ENCODE measurements around the gene C19orf12.
"Not testable (repeated sequence)": the region's sequence is repeated elsewhere in the genome, so short reads cannot be mapped to it uniquely, and the experiment has no call there.

C19orf12 gene

DNA sequence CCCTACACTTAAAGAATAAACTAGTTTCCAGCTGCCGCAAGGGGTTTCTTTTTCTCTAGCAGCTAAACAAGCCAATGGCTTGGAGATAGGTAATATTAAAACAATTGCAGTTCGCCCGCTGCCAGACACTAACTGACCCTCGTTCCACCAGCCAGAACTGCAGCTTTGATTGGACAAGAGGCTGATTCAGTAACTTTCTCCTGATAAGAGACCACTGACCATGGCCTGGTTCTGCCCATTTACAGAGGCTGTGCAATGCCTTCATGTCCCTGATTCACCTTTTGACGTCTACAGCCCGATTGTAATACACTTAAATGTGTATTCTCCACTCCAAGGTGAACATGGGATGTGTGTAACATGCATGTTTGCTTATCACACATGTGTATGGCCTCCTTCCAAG is 12.8 kb upstream of the C19orf12 start:
- DNase-seq, result no peak

DNA sequence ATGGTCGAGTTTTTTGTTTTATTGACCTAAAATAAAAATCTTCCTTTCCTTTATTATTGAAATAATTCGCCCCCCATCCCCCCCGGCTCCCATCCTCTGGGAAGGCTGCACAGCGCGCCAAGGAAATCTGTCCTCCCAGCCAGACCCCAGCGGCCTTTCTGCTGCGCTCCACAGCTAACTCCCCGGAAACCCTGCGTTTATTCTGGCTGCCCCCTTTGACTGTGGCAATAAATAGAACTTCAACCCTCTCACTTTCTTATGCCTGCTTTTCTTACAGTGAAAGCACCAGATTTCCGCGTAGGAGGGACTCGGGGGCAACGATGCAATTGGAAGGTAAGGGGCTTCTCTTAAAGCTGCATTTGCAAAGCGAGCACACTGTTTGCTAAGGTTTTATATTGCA is 9.7 kb upstream of the C19orf12 start:
- no peak for DNase-seq

- peak in 2 of 4 experiments; percentile 5 to 31 for DNase-seq
Observed at GRCh38 chr19:29724102-29724641, 9.1 kb upstream of the C19orf12 start.

DNA sequence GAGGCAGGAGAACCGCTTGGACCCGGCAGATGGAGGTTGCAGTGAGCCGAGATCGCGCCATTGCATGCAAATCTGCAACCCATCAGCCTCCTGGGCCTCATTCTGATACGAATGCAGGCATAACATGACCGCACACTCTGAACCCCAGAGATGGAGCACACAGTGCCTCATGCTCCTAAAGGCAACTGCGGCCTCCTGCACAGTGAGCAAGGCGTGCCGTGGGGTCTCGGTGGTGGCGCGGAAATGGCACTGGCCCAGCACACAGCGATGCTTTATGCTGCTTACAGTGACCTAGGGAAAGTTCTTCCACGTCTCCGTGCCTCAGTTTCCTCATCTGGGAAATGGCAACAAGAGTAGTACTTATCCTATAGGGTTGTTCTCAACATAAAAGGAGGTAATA is 2.0 kb upstream of the C19orf12 start:
- no peak for DNase-seq

- DNase-seq, result peak in 2 of 4 experiments; percentile 14 to 62
Observed at GRCh38 chr19:29715701-29716581, 880 bp upstream of the C19orf12 start.

DNA sequence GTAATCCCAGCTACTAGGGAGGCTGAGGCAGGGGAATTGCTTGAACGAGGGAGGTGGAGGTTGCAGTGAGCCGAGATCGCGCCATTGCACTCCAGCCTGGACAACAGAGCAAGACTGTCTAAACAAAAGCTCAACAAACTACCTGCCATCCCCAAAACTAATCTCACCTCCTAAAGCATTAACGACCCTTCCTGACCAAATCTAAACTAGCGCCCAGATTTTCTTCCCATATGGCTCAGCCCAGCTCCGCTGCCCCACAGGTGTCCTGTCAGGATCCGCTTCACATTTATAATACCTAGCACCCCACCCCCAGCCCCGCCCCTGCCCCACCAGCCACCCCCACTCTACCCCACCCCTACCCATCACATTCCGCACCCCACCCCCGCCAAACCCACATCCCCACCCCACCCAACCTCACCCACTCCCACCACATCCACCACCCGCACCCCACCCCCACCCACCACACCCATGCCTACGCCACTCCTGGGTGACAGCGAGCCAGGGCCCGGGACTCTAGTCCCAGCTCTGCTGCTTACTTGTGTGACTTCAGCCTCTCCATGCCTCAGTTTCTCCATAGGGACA is 599 bp downstream of the C19orf12 start:
- DNase-seq, result peak in 1 of 4 experiments; percentile 17

GRCh38 chr19:29712744-29713516 is 2.1 kb downstream of the C19orf12 start:
- DNase-seq, result no peak

DNA sequence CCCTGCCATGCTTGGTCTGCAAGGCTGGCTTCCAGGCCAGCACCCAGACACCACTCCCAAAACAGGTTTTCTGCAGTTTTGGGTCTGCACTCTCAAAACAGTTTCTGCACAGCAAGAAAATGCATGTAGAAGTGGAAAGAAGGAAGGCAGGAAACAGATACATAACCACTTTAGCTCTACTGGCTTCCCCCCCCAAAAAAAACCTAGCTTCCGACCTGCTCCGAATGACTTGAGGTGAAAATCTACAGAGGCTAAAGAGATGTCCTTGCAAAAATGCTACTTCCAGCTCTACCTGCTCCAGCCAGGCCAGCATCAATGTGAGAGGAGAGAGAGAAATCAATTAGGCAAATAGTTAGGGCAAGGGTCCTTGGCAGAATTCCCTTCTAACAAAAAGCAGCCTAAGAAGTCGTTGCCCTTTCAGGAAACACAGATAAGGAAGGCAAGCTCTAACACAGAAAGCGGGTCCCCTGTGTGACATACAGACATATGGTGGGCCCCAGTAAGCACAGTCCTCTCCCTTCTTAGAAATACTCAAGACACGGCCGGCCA is 3.4 kb downstream of the C19orf12 start:
- DNase-seq, result no peak

GRCh38 chr19:29709440-29709798 is 5.6 kb downstream of the C19orf12 start:
- DNase-seq, result not testable (repeated sequence)

DNA sequence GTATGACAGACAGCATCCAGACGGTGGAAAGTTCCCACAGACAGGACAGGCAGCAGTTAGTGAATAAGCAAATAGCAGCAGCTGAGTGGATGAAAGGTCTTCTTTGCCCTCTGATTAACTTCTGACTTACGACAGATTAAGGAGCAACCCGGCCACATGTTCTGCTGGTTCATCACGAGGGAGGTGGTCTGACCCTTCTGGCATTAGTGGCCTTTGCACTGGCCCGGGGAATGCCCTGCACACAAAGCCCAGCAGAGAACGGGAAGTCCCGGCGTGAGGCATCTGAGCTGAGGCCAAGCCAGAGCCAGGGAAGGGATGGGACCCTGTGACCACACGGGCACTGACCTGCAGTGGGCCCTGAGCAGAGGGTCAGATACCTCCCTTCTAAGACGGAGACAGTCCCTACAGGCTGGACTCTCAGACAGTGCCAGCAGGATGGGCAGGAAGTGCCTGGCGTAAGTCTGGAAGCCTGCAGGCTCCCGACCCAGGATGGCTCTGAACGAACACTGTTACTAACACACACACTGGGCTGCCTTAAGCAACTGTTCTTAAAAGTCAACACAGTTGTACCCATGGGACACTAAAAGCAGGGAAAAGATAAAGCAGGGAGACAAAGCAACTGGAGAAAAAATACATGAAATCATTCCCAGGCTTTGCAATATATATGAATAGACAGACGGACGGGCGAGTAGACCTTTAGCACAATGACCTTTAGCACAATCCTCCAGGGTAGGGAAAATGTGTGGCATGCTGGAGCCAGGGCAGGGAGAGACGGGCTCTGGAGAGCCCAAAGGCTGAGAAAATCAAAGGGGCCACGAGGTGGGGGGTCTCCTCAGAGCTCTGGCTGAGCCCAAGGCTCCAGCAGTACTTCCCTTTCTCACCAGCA is 6.3 kb downstream of the C19orf12 start:
- DNase-seq, result no peak

- DNase-seq, result no peak
Observed at GRCh38 chr19:29706635-29707034, 8.4 kb downstream of the C19orf12 start.

- DNase-seq, result no peak
Observed at GRCh38 chr19:29705706-29706105, 9.4 kb downstream of the C19orf12 start.

- DNase-seq, result no peak
Observed at GRCh38 chr19:29704562-29705558, 10.2 kb downstream of the C19orf12 start.

DNA sequence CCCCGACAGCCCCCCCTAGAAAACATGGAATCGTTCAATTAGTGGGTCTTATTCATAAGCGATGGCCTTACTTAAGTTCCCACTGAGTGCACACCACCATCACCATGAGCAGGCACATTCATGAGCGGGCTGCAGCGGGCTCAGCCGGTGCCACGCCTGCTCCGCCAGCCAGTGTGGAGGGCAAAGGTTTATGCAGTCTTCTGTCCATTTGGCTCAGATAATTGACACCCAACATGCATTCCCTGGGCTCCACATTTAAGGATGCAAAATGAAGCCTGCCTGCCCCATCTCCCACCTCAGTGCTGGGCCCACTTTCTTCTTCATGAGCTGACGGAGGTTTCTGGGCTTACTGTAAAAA is 12.1 kb downstream of the C19orf12 start:
- no peak for DNase-seq

- no peak for DNase-seq
Observed at GRCh38 chr19:29702161-29702962, 12.7 kb downstream of the C19orf12 start.

- no peak for DNase-seq
Observed at GRCh38 chr19:29700498-29700897, 14.6 kb downstream of the C19orf12 start.

GRCh38 chr19:29699861-29700260 is 15.2 kb downstream of the C19orf12 start:
- DNase-seq, result no peak

DNA sequence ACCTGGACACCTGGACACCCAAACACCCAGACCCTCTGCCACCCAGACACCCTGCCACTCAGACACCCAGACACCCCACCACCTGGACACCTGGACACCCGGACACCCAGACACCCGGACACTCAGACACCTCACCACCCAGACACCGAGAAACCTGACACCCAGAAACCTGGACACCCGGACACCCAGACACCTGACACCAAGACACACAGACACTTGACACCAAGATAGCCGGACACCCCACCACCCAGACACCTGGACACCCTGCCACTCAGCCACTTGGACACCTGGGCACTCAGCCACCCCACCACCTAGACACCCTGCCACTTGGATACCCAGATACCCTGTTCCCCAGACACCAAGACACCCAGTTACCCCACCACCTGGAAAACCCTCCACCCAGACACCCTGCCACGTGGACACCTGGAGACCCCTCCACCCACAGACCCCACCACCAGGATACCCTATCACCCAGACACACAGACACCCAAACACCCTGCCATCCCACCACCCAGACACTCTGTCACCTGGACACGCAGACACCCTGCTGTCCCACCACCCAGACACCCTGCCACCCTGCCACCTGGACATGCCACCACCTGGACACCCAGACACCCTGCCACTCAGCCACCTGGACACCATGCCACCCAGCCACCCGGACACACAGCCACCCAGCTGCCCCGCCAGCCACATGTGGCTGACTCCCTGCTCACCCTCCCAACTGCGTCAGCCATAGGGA is 17.4 kb downstream of the C19orf12 start:
- no peak for DNase-seq

DNA sequence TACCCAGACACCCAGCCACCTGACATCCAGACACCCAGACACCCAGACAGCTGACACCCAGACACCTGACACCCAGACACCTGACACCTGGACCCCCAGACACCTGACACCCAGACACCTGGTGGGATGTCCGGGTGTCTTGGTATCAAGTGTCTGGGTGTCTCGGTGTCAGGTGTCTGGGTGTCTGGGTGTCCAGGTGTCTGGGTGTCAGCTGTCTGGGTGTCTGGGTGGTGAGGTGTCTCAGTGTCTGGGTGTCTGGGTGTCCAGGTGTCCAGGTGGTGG is 18.6 kb downstream of the C19orf12 start:
- DNase-seq, result no peak

All from suppressor macrophage (primary cell).